Liver (tissue), 9 donors: ENCODE data around the gene ITPK1. TPM values are rescaled to one million over a fixed set of nuclear protein-coding genes. Genes with fewer than 3 reads are reported as not detected.

Source experiments
- DNase-seq: peaks from one replicate; pipeline ENCODE4 v3.0.0-alpha.2; 2017; ENCODE audit warnings: low spot score
- H3K27ac ChIP-seq, 2 donors: one replicate each; pipeline ENCODE4 v1.7.0; 2013; ENCODE audit warnings: inconsistent platforms in 2 of 2, low read length in 2 of 2, control low read depth in 1 of 2, low read depth in 1 of 2, mild to moderate bottlenecking in 1 of 2
- H3K27me3 ChIP-seq, 4 donors: one replicate each; pipeline versions ENCODE4 v1.6.1 to v1.7.0; 2013; ENCODE audit warnings: low read length in 3 of 4, inconsistent platforms in 1 of 4, mild to moderate bottlenecking in 1 of 4, moderate library complexity in 1 of 4; ENCODE audit not compliant: control insufficient read depth in 4 of 4, insufficient read depth in 4 of 4
- H3K36me3 ChIP-seq, 4 donors: one replicate each; pipeline versions ENCODE4 v1.6.1 to v1.7.0; 2013; ENCODE audit warnings: low read length in 3 of 4, mild to moderate bottlenecking in 3 of 4, low read depth in 1 of 4, moderate library complexity in 1 of 4; ENCODE audit not compliant: control insufficient read depth in 4 of 4, insufficient read depth in 3 of 4
- H3K4me1 ChIP-seq, 4 donors: one replicate each; pipeline versions ENCODE4 v1.6.1 to v1.7.0; 2013; ENCODE audit warnings: low read length in 3 of 4, mild to moderate bottlenecking in 3 of 4, moderate library complexity in 1 of 4; ENCODE audit not compliant: control insufficient read depth in 4 of 4, insufficient read depth in 4 of 4
- H3K4me3 ChIP-seq, 3 donors: one replicate each; pipeline versions ENCODE4 v1.6.1 to v1.7.0; 2013; ENCODE audit warnings: low read length in 3 of 3, control low read depth in 1 of 3, low read depth in 1 of 3, mild to moderate bottlenecking in 1 of 3
- H3K9ac ChIP-seq, 2 donors: one replicate each; pipeline ENCODE4 v1.7.0; 2013; ENCODE audit warnings: low read length in 2 of 2, mild to moderate bottlenecking in 2 of 2, moderate library complexity in 2 of 2, control low read depth in 1 of 2, low read depth in 1 of 2
- H3K9me3 ChIP-seq, 4 donors: one replicate each; pipeline versions ENCODE4 v1.6.1 to v1.7.0; 2013; ENCODE audit warnings: low read length in 3 of 4; ENCODE audit not compliant: control insufficient read depth in 4 of 4
- ATF3 ChIP-seq: IDR thresholded peaks from 2 replicates; pipeline ENCODE4 v1.6.1; 2016; ENCODE audit warnings: antibody characterized with exemption
- CTCF ChIP-seq: fragments of 150-350 bp; IDR thresholded peaks from 2 replicates; pipeline ENCODE4 v1.5.1; 2017; ENCODE audit warnings: improper control_type of control experiment, low read depth, low read length; ENCODE audit not compliant: missing input control
- EGR1 ChIP-seq, 2 donors: IDR thresholded peaks; 2 replicates each; pipeline ENCODE4 v1.6.1; 2016 to 2018; ENCODE audit warnings: antibody characterized with exemption in 2 of 2, low read depth in 2 of 2
- FOXA1 ChIP-seq: IDR thresholded peaks from 2 replicates; pipeline ENCODE4 v1.6.1; 2016; ENCODE audit warnings: antibody characterized with exemption
- FOXA2 ChIP-seq: IDR thresholded peaks from 2 replicates; pipeline ENCODE4 v1.6.1; 2016; ENCODE audit warnings: antibody characterized with exemption
- GABPA ChIP-seq, 2 donors: IDR thresholded peaks in 1 of 2; conservative IDR thresholded peaks in 1 of 2; 2 replicates each; pipeline ENCODE4 v1.6.1; 2016; ENCODE audit warnings: antibody characterized with exemption in 2 of 2, mild to moderate bottlenecking in 1 of 2, moderate library complexity in 1 of 2
- HNF4A ChIP-seq, 2 donors: conservative IDR thresholded peaks; 2 replicates each; pipeline ENCODE4 v1.6.1; 2016; ENCODE audit warnings: antibody characterized with exemption in 2 of 2, mild to moderate bottlenecking in 2 of 2
- HNF4G ChIP-seq: IDR thresholded peaks from 2 replicates; pipeline ENCODE4 v1.6.1; 2016; ENCODE audit warnings: antibody characterized with exemption
- JUND ChIP-seq, 2 donors: IDR thresholded peaks; 2 replicates each; pipeline ENCODE4 v1.6.1; 2016; ENCODE audit warnings: antibody characterized with exemption in 2 of 2
- MAX ChIP-seq: IDR thresholded peaks from 2 replicates; pipeline ENCODE4 v1.6.1; 2016; ENCODE audit warnings: antibody characterized with exemption
- NR2F2 ChIP-seq: IDR thresholded peaks from 2 replicates; pipeline ENCODE4 v1.6.1; 2016; ENCODE audit warnings: antibody characterized with exemption
- RAD21 ChIP-seq, 2 donors: IDR thresholded peaks; 2 replicates each; pipeline ENCODE4 v1.6.1; 2016; ENCODE audit warnings: antibody characterized with exemption in 2 of 2, mild to moderate bottlenecking in 2 of 2
- REST ChIP-seq: IDR thresholded peaks from 2 replicates; pipeline ENCODE4 v1.6.1; 2016; ENCODE audit warnings: antibody characterized with exemption, mild to moderate bottlenecking
- RXRA ChIP-seq, 2 donors: IDR thresholded peaks; 2 replicates each; pipeline ENCODE4 v1.6.1; 2017 to 2018; ENCODE audit warnings: antibody characterized with exemption in 2 of 2, mild to moderate bottlenecking in 1 of 2
- SP1 ChIP-seq: IDR thresholded peaks from 2 replicates; pipeline ENCODE4 v1.6.1; 2018; ENCODE audit warnings: antibody characterized with exemption, mild to moderate bottlenecking
- TAF1 ChIP-seq: conservative IDR thresholded peaks from 2 replicates; pipeline ENCODE4 v1.6.1; 2016; ENCODE audit warnings: antibody characterized with exemption, mild to moderate bottlenecking
- YY1 ChIP-seq: IDR thresholded peaks from 2 replicates; pipeline ENCODE4 v1.6.1; 2016; ENCODE audit warnings: antibody characterized with exemption, mild to moderate bottlenecking
- ZBTB33 ChIP-seq: IDR thresholded peaks from 2 replicates; pipeline ENCODE4 v1.6.1; 2016; ENCODE audit warnings: antibody characterized with exemption
- WGBS: extraction: QIAGEN DNeasy Blood & Tissue Kit; methylation state at CpG from one replicate; pipeline ENCODE4 v1.1.7; 2013; 5-methylcytosine and 5-hydroxymethylcytosine counted together
- polyA plus RNA-seq, 2 donors: library from polyadenylated mRNA; stranded (reverse) in 1 of 2; unstranded in 1 of 2; fragments of 200-250 nt in 1 of 2; fragments of >200 nt in 1 of 2; fragmentation: Nextera tagmentation in 1 of 2; extraction: Ambion mirVana in 1 of 2; gene quantifications; one replicate each; pipeline versions ENCODE4 v1.2.1 to v1.2.3, GENCODE V29; 2013 to 2015
- total RNA-seq, 2 donors: library from RNA; depleted of rRNA; stranded (reverse); fragments of >200 nt; gene quantifications; one replicate each; pipeline ENCODE4 v1.2.3, GENCODE V29; 2014
- donor health status: healthy.
- donor health status: healthy.
- donor health status: healthy.
- donor health status: healthy.
- donor health status: healthy.

The ITPK1 gene
- total and polyA plus RNA-seq, 4 donors = 9.0 to 41.2 (median 20.4) TPM

- peak overlapping the region; percentile 29 to 82 for H3K9ac ChIP-seq
- no peak for TF ChIP-seq MAX
- no peak for TF ChIP-seq NR2F2
- TF ChIP-seq FOXA1 = no peak
- TF ChIP-seq CTCF = no peak
- no peak for TF ChIP-seq RXRA (IDR thresholded peaks at IDR 0.05)
- TF ChIP-seq SP1 = no peak
- no peak for TF ChIP-seq EGR1 (IDR thresholded peaks at IDR 0.05; ENCODE audit: low read depth in 2 of 2)
- no peak for TF ChIP-seq YY1
- no peak for TF ChIP-seq ZBTB33
- peak overlapping the region; percentile 70 to 85 for H3K27ac ChIP-seq
- H3K36me3 ChIP-seq = no peaks in the 10 kb centered on the region
- no peaks in the 10 kb centered on the region for H3K9me3 ChIP-seq
- H3K27me3 ChIP-seq = no peaks in the 10 kb centered on the region
- H3K4me1 ChIP-seq = peaks cover 5 to 42% (median 26%) of the 10 kb centered on the region in 4 donors
- H3K4me3 ChIP-seq = peak overlapping the region; percentile 72 to 80 (median 76)
- peak; percentile 51 for DNase-seq
- WGBS = under 1% methylated on average over 38 of the region's 38 CpGs
Measured at GRCh38 chr14:93114713-93115068, 1.0 kb downstream of the ITPK1 start.

GRCh38 chr14:93114068-93114710 lies 1.5 kb downstream of the ITPK1 start:
- TF ChIP-seq MAX (no peak), REST (no peak), JUND (IDR thresholded peaks at IDR 0.05) (no peak), FOXA2 (no peak), NR2F2 (no peak), HNF4G (no peak), ZBTB33 (no peak), RAD21 (IDR thresholded peaks at IDR 0.05) (no peak), TAF1 (no peak), GABPA (IDR thresholded peaks at IDR 0.05 in 1 of 2, conservative IDR thresholded peaks at IDR 0.05 in 1 of 2) (no peak), ATF3 (no peak), YY1 (no peak), EGR1 (IDR thresholded peaks at IDR 0.05; ENCODE audit: low read depth in 2 of 2) (no peak), HNF4A (conservative IDR thresholded peaks at IDR 0.05) (no peak), CTCF (no peak), RXRA (IDR thresholded peaks at IDR 0.05) (no peak), FOXA1 (no peak), SP1 (no peak)
- Histone ChIP-seq H3K9me3 (no peaks in the 10 kb centered on the region), H3K36me3 (no peaks in the 10 kb centered on the region), H3K27me3 (no peaks in the 10 kb centered on the region), H3K4me3 (peak overlapping the region; percentile 72 to 80 (median 76)), H3K4me1 (peaks cover 5 to 42% (median 26%) of the 10 kb centered on the region in 4 donors), H3K9ac (peak overlapping the region; percentile 29 to 82), H3K27ac (peak overlapping the region; percentile 70 to 85)
- 19% methylated on average over 18 of the region's 18 CpGs for WGBS
- no peak for DNase-seq
